Peyer's patch (tissue), 4 donors: ENCODE data around the gene GIMAP2. TPM values are rescaled to one million over a fixed set of nuclear protein-coding genes. Genes with fewer than 3 reads are reported as not detected.

Experiments
- DNase-seq, 3 donors: peaks; one replicate each; pipeline ENCODE4 v3.0.0-alpha.2; 2017 to 2019
- H3K27ac ChIP-seq, 4 donors: fragments of 200-600 bp; sonication (generic); one replicate each; pipeline ENCODE4 v1.5.1; 2016 to 2019
- H3K27me3 ChIP-seq, 2 donors: fragments of 200-600 bp; sonication (generic); one replicate each; pipeline ENCODE4 v1.5.1; 2019
- H3K36me3 ChIP-seq, 3 donors: fragments of 200-600 bp; sonication (generic); one replicate each; pipeline ENCODE4 v1.5.1; 2016 to 2019
- H3K4me1 ChIP-seq, 4 donors: fragments of 200-600 bp; sonication (generic); one replicate each; pipeline ENCODE4 v1.5.1; 2016 to 2019
- H3K4me3 ChIP-seq, 4 donors: fragments of 200-600 bp; sonication (generic); 1 replicate in 3 of 4; 2 replicates in 1 of 4; pipeline ENCODE4 v1.5.1; 2016 to 2019; ENCODE audit warnings: mild to moderate bottlenecking in 1 of 4
- H3K9me3 ChIP-seq, 4 donors: fragments of 200-600 bp; sonication (generic); one replicate each; pipeline ENCODE4 v1.5.1; 2016 to 2019; ENCODE audit warnings: mild to moderate bottlenecking in 1 of 4
- POLR2A ChIP-seq, 2 donors: fragments of 450-650 bp; IDR thresholded peaks; one replicate each; pipeline ENCODE4 v1.5.1; 2017; ENCODE audit warnings: antibody characterized with exemption in 2 of 2, mild to moderate bottlenecking in 2 of 2, moderate library complexity in 2 of 2
- total RNA-seq, 4 donors: library from RNA; depleted of rRNA; stranded (reverse); fragments of >200 nt; gene quantifications; one replicate each; pipeline ENCODE4 v1.1.0, GENCODE V29; 2016
- TF ChIP-seq, protein P1 (sequence below), 6 experiments: fragments of 450-650 bp in 4 of 6; fragments of 200-600 bp in 2 of 6; sonication (generic) in 1 of 6; IDR thresholded peaks; one replicate each; pipeline ENCODE4 v1.5.1; 2017 to 2019; ENCODE audit warnings: antibody characterized with exemption in 6 of 6, mild to moderate bottlenecking in 3 of 6, moderate library complexity in 1 of 6

The GIMAP2 gene
- total RNA-seq, 4 donors from 2014 or later, result 4.8 to 17.3 (median 9.1) TPM

DNA sequence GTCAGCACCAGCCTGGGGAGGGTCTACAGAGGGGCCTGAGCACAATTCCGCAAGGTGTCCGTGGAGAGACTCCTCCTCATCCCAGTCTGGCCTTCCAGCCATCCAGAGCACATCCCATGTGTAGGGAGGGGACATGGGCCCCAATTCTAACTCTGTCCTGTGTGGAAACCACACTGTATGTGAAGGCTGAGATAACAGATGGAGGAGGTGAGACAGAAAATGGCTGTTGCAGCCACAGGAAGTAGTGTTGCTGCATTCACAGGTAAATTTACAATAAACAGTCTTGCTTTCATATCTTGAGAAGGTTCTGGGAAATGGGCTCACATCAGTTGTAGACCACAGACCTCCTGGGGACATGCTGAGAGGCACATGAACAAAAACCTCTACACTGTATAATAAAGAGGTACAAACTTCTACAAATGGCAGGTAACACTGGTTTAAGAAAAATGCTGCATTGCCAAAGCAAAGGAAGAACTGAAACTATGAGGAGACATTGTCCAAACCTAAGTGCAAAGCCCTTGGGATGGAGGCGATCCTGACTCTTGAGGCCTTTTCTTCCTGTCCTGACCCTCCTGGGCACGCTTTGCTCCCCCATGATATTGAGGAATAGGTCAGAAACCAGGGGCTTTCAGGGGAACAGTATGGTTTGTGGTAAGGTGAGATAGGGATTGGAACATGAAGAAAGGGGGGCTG, 21.6 kb upstream of the GIMAP2 start:
- no peak for TF ChIP-seq POLR2A (IDR thresholded peaks at IDR 0.05)
- TF ChIP-seq, protein P1, sequence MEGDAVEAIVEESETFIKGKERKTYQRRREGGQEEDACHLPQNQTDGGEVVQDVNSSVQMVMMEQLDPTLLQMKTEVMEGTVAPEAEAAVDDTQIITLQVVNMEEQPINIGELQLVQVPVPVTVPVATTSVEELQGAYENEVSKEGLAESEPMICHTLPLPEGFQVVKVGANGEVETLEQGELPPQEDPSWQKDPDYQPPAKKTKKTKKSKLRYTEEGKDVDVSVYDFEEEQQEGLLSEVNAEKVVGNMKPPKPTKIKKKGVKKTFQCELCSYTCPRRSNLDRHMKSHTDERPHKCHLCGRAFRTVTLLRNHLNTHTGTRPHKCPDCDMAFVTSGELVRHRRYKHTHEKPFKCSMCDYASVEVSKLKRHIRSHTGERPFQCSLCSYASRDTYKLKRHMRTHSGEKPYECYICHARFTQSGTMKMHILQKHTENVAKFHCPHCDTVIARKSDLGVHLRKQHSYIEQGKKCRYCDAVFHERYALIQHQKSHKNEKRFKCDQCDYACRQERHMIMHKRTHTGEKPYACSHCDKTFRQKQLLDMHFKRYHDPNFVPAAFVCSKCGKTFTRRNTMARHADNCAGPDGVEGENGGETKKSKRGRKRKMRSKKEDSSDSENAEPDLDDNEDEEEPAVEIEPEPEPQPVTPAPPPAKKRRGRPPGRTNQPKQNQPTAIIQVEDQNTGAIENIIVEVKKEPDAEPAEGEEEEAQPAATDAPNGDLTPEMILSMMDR (IDR thresholded peaks at IDR 0.05), result no peak
- no peaks in the 10 kb centered on the region for H3K9me3 ChIP-seq
- peaks cover 0 to 8% (median 7%) of the 10 kb centered on the region in 4 donors for H3K4me1 ChIP-seq
- no peaks in the 10 kb centered on the region for H3K36me3 ChIP-seq
- DNase-seq, result peak in 2 of 3 donors; percentile 56 to 77
- H3K4me3 ChIP-seq, result no peak overlapping the region
- H3K27ac ChIP-seq, result peak overlapping the region; percentile 58 to 71 (median 70)
- no peaks in the 10 kb centered on the region for H3K27me3 ChIP-seq

DNA sequence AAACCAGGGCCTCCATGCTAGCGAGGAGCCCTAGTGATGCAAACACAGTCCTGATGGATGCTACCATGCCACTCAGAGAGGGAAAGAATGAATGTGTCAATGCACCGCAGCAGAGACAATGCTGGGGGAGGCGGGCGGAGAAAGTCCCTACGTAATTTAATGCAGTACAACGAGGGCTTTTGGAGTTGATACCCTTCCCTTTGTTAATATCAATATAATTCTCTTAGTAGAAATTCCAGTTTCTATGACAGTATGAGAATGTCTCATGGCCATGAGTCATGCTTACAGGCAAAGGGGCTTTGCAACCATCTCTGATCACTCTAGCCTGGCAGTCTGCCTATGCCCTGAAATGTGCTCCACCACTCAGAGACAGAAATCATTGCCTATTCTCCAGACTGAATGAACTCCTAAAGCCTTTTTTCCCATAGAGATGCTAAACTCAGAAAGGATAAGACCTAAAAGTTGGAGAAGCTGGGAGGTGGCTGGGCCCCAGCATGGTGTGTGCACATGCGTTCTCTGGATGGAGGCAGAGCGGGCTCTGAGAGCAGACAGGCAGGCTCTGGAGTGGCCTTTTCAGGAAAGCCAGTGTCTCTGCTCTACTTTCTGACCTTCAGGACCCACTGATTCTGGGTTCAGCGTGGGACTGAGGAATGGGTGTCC, 20.3 kb upstream of the GIMAP2 start:
- Histone ChIP-seq H3K27me3 (no peaks in the 10 kb centered on the region), H3K4me1 (peaks cover 0 to 8% (median 7%) of the 10 kb centered on the region in 4 donors), H3K36me3 (no peaks in the 10 kb centered on the region), H3K9me3 (no peaks in the 10 kb centered on the region), H3K27ac (peak overlapping the region; percentile 58 to 71 (median 70)), H3K4me3 (no peak overlapping the region)
- TF ChIP-seq, protein P1 (IDR thresholded peaks at IDR 0.05), result no peak
- no peak for TF ChIP-seq POLR2A (IDR thresholded peaks at IDR 0.05)
- no peak for DNase-seq

DNA sequence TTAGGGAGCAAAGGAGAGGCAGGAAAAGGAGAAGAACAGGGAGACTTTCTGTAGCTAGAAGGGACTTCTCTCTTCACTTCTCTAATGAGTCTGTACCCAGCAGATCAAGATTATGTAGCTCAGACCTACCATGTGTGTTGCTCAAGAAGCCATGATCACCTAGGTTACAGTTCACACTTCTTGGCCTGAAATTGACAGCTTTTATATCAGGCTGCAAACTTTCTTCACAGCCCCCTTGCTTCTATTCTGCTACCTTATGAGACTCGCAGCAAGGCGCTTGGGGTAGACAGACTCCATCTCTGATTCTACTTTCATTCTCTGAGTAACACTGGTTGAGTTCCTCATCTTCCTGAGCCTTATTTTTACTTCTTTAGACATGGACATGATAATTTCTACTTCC, 19.6 kb upstream of the GIMAP2 start:
- Histone ChIP-seq H3K4me3 (no peak overlapping the region), H3K27me3 (no peaks in the 10 kb centered on the region), H3K4me1 (peaks cover 0 to 8% (median 7%) of the 10 kb centered on the region in 4 donors), H3K27ac (peak overlapping the region; percentile 58 to 71 (median 70)), H3K9me3 (no peaks in the 10 kb centered on the region), H3K36me3 (no peaks in the 10 kb centered on the region)
- DNase-seq, result no peak
- no peak for TF ChIP-seq POLR2A (IDR thresholded peaks at IDR 0.05)
- TF ChIP-seq, protein P1 (IDR thresholded peaks at IDR 0.05), result no peak

DNA sequence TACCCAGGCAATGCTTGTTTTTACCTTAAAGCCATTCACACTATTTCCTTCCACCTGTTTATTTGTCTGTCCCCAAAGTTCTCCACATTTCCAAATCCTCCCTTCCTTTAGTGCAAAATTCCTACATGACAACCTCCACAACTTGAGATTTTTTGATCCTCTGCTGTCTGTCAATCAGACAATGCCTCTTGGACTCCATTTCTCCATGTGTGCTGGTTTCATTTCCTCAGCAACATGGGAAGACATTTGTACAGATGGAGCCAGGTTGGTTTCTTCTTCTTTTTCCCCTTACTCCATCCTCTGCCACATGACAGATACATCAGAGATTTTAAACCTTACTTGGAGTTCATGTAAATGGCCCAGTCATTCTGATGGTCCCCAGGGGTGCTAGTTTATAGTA, 19.1 kb upstream of the GIMAP2 start:
- no peak for TF ChIP-seq POLR2A (IDR thresholded peaks at IDR 0.05)
- TF ChIP-seq, protein P1 (IDR thresholded peaks at IDR 0.05), result no peak
- peaks cover 0 to 8% (median 7%) of the 10 kb centered on the region in 4 donors for H3K4me1 ChIP-seq
- no peak for DNase-seq
- peak overlapping the region; percentile 58 to 71 (median 70) for H3K27ac ChIP-seq
- H3K9me3 ChIP-seq, result no peaks in the 10 kb centered on the region
- H3K36me3 ChIP-seq, result no peaks in the 10 kb centered on the region
- no peaks in the 10 kb centered on the region for H3K27me3 ChIP-seq
- no peak overlapping the region for H3K4me3 ChIP-seq

DNA sequence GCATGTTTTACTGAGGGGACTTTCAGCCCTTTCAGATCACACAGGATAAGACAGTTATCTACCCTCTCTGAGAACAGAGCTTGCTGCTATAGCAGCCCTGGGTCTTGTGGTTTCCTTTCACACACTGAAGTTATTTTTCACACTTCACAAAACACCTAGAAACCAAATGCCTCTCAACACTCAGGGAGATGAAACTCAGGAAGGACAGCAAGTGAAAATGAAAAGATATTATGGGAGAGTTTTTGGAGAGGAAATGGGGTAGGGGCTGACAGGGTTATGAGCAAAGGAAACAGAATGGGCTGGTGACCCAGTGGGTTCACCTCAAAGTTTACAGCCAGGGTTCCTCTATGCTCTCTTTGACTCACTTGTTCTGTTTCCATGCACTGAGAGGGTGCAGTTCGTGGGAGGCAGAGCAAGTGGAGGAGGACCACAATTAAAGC, 17.0 kb upstream of the GIMAP2 start:
- Histone ChIP-seq H3K9me3 (no peaks in the 10 kb centered on the region), H3K4me1 (peaks cover 0 to 8% (median 7%) of the 10 kb centered on the region in 4 donors), H3K36me3 (no peaks in the 10 kb centered on the region), H3K27me3 (no peaks in the 10 kb centered on the region), H3K4me3 (no peak overlapping the region), H3K27ac (peak overlapping the region; percentile 56 to 71 (median 66))
- peak in 1 of 3 donors; percentile 62 for DNase-seq
- TF ChIP-seq, protein P1 (IDR thresholded peaks at IDR 0.05), result no peak
- TF ChIP-seq POLR2A (IDR thresholded peaks at IDR 0.05), result no peak
